ENCODE data around the gene PVRIG.

GRCh38 chr7:100200693-100201092, 19.1 kb upstream of the PVRIG start:
- TF ChIP-seq CTCF (IDR thresholded peaks at IDR 0.05; ENCODE audit: insufficient read depth, low read depth, low read length) (no peak), EZH2 (IDR thresholded peaks at IDR 0.05; ENCODE audit: insufficient read depth, low read length) (no peak)

All from astrocyte (in vitro differentiated cells and primary cell).